ENCODE measurements around the gene PCBP2. TPM values are rescaled to one million over a fixed set of nuclear protein-coding genes. Genes with fewer than 3 reads are reported as not detected.
"Not testable (repeated sequence)": the region's sequence is repeated elsewhere in the genome, so short reads cannot be mapped to it uniquely, and the experiment has no call there.

Gene PCBP2
- total RNA-seq, 1 donor from 2014 or later: 1,001 TPM

DNA sequence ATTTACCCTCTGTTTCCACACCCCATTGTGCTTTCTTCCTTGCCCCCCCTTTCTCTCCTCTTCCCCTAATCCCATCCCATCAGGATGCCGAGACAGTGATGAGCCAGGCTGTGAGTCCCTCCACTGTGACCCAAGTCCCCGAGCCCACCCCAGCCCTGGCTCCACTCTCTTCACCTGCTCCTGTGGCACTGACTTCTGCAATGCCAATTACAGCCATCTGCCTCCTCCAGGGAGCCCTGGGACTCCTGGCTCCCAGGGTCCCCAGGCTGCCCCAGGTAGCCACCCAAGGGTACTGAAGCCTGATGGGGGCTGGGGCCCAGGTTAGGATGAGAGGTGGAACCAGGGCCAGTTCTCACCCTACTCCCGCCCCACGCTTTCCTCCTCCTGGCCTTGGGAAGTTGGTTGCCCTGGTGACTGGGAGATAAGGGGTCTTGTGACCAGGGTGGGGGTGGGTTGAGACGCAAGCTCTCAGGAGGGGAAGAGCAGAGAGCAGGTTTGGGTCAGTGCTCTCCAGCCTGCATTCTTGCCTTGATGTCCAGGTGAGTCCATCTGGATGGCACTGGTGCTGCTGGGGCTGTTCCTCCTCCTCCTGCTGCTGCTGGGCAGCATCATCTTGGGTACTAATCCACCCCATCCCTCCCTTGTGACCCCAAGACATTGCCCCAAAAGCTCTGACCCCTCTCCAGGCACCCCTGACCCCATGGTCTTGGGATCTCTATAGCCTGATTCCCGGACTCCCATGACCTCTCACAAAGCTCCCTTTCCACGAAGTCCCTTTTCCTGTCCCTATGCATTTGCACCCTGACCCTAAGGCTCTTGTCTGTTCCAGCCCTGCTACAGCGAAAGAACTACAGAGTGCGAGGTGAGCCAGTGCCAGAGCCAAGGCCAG, 27.0 kb upstream of the PCBP2 start:
- Mint-ChIP-seq H3K4me3 (ENCODE audit: low read depth) (no peak overlapping the region), H3K27me3 (ENCODE audit: low read depth) (no peaks in the 10 kb centered on the region), H3K4me1 (ENCODE audit: low read depth) (peaks cover 12% of the 10 kb centered on the region), H3K9me3 (no peaks in the 10 kb centered on the region), H3K36me3 (ENCODE audit: low read depth) (no peaks in the 10 kb centered on the region), H3K27ac (no peak overlapping the region)
- DNase-seq (ENCODE audit: low spot score): no peak
- intact Hi-C loops (cut with micrococcal nuclease): no loop called here

DNA sequence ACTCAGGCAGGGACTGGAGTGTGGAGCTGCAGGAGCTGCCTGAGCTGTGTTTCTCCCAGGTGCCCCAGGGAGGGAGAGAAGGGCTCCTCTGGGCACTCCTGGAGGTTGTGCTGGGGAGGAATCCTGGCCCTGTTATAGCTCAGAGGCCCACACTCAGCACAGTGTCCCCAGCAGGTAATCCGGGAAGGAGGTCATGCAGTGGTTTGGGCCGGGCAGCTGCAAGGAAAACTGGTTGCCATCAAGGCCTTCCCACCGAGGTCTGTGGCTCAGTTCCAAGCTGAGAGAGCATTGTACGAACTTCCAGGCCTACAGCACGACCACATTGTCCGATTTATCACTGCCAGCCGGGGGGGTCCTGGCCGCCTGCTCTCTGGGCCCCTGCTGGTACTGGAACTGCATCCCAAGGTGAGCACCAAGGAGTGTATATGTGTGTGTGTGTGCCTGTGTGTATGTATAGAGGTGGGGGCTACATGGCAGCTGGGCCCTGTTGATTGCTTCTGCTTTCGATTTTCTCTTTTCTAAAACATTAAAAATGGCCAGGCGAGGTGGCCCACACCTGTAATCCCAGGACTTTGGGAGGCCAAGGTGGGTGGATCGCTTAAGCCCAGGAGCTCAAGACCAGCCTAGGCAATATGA, 26.3 kb upstream of the PCBP2 start:
- peaks cover 12% of the 10 kb centered on the region for H3K4me1 Mint-ChIP-seq (ENCODE audit: low read depth)
- no peak overlapping the region for H3K4me3 Mint-ChIP-seq (ENCODE audit: low read depth)
- intact Hi-C loops (cut with micrococcal nuclease): no loop called here
- H3K36me3 Mint-ChIP-seq (ENCODE audit: low read depth): no peaks in the 10 kb centered on the region
- no peak for DNase-seq (ENCODE audit: low spot score)
- no peaks in the 10 kb centered on the region for H3K27me3 Mint-ChIP-seq (ENCODE audit: low read depth)
- H3K9me3 Mint-ChIP-seq: no peaks in the 10 kb centered on the region
- no peak overlapping the region for H3K27ac Mint-ChIP-seq

DNA sequence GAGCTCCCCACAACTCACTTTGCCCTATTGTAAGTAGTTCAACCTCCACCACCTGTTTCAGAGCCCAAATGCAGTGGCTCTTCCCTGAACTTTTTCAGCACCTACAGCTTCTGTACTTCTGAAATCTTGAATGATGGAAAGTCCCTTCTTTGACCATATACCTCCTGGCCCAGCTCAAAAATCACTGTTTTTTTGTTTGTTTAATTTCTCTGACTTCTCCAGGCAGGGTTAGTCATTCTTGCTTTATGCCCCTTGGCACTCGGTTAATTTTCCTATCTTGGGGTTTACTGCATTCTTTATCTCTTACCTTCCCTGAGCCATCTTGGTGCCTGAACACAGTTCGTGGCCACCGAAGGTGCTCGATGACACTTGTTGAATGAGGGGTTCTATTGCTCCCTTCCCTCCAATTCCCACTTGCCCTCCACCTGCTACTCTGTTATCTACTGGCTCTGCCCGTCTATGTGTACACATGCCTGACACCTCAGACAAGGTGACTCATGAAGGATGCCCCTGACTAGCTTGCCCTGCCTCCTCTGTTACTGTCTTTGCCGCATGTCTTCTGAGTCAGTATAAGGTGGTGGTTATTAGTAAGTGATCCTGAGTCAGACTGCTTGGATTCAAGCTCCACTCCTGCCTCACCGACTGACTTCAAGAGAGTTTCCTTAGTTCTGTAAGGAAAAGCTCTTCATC, 23.9 kb upstream of the PCBP2 start:
- H3K36me3 Mint-ChIP-seq (ENCODE audit: low read depth): no peaks in the 10 kb centered on the region
- H3K4me3 Mint-ChIP-seq (ENCODE audit: low read depth): no peak overlapping the region
- no peak for DNase-seq (ENCODE audit: low spot score)
- H3K27ac Mint-ChIP-seq: peak overlapping the region; percentile 16
- peaks cover 6% of the 10 kb centered on the region for H3K4me1 Mint-ChIP-seq (ENCODE audit: low read depth)
- no peaks in the 10 kb centered on the region for H3K27me3 Mint-ChIP-seq (ENCODE audit: low read depth)
- H3K9me3 Mint-ChIP-seq: no peaks in the 10 kb centered on the region
- intact Hi-C loops (cut with micrococcal nuclease): no loop called here

DNA sequence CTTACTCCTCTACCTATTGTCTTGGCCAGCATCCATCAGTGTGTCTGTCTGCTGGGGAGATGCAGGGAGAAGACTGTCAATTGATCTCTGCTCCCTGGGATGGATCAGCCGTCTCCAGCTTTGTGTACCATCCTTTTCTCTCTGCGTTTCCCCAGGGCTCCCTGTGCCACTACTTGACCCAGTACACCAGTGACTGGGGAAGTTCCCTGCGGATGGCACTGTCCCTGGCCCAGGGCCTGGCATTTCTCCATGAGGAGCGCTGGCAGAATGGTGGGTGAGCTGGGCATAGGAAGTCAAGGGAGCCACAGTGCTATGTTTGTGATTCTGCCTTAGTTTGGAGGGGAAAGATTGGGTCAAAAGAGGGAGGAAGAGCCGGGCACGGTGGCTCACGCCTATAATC, 23.2 kb upstream of the PCBP2 start:
- no peak for DNase-seq (ENCODE audit: low spot score)
- H3K27ac Mint-ChIP-seq: no peak overlapping the region
- H3K36me3 Mint-ChIP-seq (ENCODE audit: low read depth): no peaks in the 10 kb centered on the region
- peaks cover 6% of the 10 kb centered on the region for H3K4me1 Mint-ChIP-seq (ENCODE audit: low read depth)
- intact Hi-C loops (cut with micrococcal nuclease): no loop called here
- no peaks in the 10 kb centered on the region for H3K27me3 Mint-ChIP-seq (ENCODE audit: low read depth)
- H3K9me3 Mint-ChIP-seq: no peaks in the 10 kb centered on the region
- no peak overlapping the region for H3K4me3 Mint-ChIP-seq (ENCODE audit: low read depth)

DNA sequence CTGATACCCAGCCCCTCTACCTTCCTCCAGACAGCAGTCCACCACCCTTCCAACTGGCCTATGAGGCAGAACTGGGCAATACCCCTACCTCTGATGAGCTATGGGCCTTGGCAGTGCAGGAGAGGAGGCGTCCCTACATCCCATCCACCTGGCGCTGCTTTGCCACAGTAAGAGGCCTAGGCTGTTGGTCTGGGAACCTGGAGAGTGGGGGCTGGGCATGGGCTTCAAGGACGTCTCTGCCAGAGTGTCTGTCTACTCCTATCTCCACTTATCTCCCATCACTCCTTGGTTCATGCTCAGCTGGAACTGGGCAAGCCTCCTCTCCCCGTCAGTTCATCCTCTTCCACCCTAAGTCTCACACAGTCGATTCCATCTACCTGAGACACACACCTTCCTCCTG, 21.8 kb upstream of the PCBP2 start:
- Mint-ChIP-seq H3K4me3 (ENCODE audit: low read depth) (no peak overlapping the region), H3K4me1 (ENCODE audit: low read depth) (peaks cover 6% of the 10 kb centered on the region), H3K27ac (no peak overlapping the region), H3K9me3 (no peaks in the 10 kb centered on the region), H3K36me3 (ENCODE audit: low read depth) (no peaks in the 10 kb centered on the region), H3K27me3 (ENCODE audit: low read depth) (no peaks in the 10 kb centered on the region)
- intact Hi-C loops (cut with micrococcal nuclease): no loop called here
- DNase-seq (ENCODE audit: low spot score): no peak

DNA sequence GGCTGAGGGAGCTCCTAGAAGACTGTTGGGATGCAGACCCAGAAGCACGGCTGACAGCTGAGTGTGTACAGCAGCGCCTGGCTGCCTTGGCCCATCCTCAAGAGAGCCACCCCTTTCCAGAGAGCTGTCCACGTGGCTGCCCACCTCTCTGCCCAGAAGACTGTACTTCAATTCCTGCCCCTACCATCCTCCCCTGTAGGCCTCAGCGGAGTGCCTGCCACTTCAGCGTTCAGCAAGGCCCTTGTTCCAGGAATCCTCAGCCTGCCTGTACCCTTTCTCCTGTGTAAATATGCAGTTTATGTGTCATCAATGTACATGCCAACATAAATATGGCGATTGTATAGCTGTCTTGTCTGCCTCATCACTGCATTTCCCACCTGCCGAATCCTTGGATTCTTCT, 20.7 kb upstream of the PCBP2 start:
- Mint-ChIP-seq H3K27ac (no peak overlapping the region), H3K4me3 (ENCODE audit: low read depth) (no peak overlapping the region), H3K4me1 (ENCODE audit: low read depth) (peaks cover 6% of the 10 kb centered on the region), H3K36me3 (ENCODE audit: low read depth) (no peaks in the 10 kb centered on the region), H3K27me3 (ENCODE audit: low read depth) (no peaks in the 10 kb centered on the region), H3K9me3 (no peaks in the 10 kb centered on the region)
- intact Hi-C loops (cut with micrococcal nuclease): no loop called here
- no peak for DNase-seq (ENCODE audit: low spot score)

DNA sequence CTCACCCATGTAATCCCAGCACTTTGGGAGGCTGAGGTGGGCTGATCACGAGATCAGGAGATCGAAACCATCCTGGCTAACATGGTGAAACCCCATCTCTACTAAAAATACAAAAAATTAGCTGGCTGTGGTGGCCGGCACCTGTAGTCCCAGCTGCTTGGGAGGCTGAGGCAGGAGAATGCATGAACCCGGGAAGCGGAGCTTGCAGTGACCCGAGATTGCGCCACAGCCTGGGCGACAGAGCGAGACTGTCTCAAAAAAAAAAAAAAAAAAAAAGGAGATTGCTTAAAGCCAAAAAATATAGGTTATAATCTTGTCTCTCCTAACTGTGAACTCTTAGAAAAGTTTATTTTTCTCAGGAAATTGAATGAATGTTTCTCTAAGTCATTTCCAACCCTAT, 16.6 kb upstream of the PCBP2 start:
- H3K9me3 Mint-ChIP-seq; intact Hi-C loops (cut with micrococcal nuclease); H3K4me1 Mint-ChIP-seq (ENCODE audit: low read depth); H3K27me3 Mint-ChIP-seq (ENCODE audit: low read depth); H3K36me3 Mint-ChIP-seq (ENCODE audit: low read depth); H3K4me3 Mint-ChIP-seq (ENCODE audit: low read depth); DNase-seq (ENCODE audit: low spot score); H3K27ac Mint-ChIP-seq: not testable (repeated sequence)

DNA sequence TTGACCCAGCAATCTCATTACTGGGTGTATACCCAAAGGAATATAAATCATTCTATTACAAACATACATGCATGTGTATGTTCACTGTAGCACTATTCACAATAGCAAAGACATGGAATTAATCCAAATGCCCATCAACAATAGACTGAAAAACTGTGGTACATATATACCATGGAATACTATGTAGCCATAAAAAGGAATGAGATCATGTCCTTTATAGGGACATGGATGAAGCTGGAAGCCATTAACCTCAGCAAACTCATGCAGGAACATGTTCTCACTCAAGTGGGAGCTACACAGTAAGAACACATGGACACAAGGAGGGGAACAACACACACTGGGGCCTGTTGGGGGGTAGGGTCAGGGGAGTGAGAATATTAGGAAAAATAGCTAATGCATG, 12.3 kb upstream of the PCBP2 start:
- H3K9me3 Mint-ChIP-seq; DNase-seq (ENCODE audit: low spot score); intact Hi-C loops (cut with micrococcal nuclease); H3K27me3 Mint-ChIP-seq (ENCODE audit: low read depth); H3K27ac Mint-ChIP-seq: not testable (repeated sequence)
- peaks cover 18% of the 10 kb centered on the region for H3K4me1 Mint-ChIP-seq (ENCODE audit: low read depth)
- H3K36me3 Mint-ChIP-seq (ENCODE audit: low read depth): peaks cover 28% of the 10 kb centered on the region
- H3K4me3 Mint-ChIP-seq (ENCODE audit: low read depth): peak overlapping the region; percentile 28

DNA sequence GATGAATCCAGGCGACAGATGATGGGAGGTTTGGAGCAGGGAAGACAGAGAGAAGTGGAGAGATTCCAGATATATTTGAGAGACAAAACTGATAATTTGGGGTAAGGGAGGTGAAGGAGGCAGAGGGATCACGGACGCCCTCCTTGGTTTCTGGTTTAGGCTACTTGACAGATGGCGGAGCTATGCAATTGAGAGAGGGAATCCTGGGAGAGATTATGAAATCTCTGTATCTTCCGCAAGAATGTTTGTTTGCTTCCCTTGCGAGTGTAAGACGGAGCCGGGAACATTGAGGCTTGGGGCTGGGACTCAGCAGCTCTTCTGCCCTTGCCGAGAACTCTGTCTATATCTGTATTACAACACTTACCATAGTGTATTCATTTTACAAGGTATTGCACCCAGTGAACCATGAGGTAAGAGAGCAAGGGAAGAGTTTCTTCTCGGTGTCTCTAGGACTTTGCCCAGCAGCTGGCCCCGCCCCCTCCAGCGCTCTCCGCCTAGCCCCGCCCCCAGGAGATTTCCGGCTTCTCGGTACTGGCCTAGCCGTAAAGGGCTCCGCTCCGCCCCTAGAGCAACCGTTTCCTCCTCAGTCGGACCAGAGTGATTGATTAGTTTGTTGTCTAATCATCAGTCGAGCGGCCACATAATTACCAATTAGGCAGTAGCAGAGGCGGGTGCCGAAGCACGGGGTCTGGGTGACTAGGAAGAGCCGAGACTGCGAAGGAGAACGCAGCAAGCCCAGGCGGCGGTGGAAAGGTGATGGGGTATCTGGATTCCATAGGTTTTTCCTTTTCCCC, 10.7 kb upstream of the PCBP2 start, which contains the start of gene PRR13:
TSS of gene PRR13 (plus strand) at position 695 of the 794 bp plus-strand sequence. CDS start 981 bp downstream, outside the sequence.
- no peaks in the 10 kb centered on the region for H3K9me3 Mint-ChIP-seq
- peak within 1 kb of the TSS; percentile 84 for H3K27ac Mint-ChIP-seq
- peak within 1 kb of the TSS; percentile 97 for H3K4me3 Mint-ChIP-seq (ENCODE audit: low read depth)
- intact Hi-C loops (cut with micrococcal nuclease): loop anchor here (1.0 to 2.0 kb wide), 2 partner anchors 10 to 20 kb away; no protein-coding TSS in a partner anchor
- DNase-seq (ENCODE audit: low spot score): peak; percentile 96
- H3K4me1 Mint-ChIP-seq (ENCODE audit: low read depth): peaks cover 26% of the 10 kb centered on the region
- peaks cover 43% of the 10 kb centered on the region for H3K36me3 Mint-ChIP-seq (ENCODE audit: low read depth)
- no peaks in the 10 kb centered on the region for H3K27me3 Mint-ChIP-seq (ENCODE audit: low read depth)

DNA sequence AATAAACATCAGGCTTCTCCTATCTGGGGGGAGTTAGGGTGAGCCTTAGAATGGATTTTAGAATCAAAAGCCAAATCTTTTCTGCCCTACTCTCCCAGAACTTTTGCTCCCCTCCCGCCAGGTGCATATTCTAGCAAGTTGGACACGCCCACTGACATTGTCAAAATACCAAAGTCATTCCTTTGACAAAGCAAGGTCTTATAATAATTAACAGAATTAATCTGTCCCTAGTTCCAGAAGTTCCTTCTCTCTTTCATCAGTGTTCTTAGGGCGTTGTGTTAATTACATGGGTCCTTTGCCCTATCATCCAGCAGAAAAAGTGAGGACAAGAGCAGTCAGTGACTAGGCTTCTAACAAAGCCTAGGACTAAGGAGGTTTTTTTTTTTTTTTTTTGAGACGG, 7.9 kb upstream of the PCBP2 start:
- peaks cover 60% of the 10 kb centered on the region for H3K36me3 Mint-ChIP-seq (ENCODE audit: low read depth)
- H3K4me3 Mint-ChIP-seq (ENCODE audit: low read depth): peak overlapping the region; percentile 41
- no peaks in the 10 kb centered on the region for H3K27me3 Mint-ChIP-seq (ENCODE audit: low read depth)
- no peak overlapping the region for H3K27ac Mint-ChIP-seq
- DNase-seq (ENCODE audit: low spot score): no peak
- H3K9me3 Mint-ChIP-seq: no peaks in the 10 kb centered on the region
- intact Hi-C loops (cut with micrococcal nuclease): no loop called here
- peaks cover 28% of the 10 kb centered on the region for H3K4me1 Mint-ChIP-seq (ENCODE audit: low read depth)

DNA sequence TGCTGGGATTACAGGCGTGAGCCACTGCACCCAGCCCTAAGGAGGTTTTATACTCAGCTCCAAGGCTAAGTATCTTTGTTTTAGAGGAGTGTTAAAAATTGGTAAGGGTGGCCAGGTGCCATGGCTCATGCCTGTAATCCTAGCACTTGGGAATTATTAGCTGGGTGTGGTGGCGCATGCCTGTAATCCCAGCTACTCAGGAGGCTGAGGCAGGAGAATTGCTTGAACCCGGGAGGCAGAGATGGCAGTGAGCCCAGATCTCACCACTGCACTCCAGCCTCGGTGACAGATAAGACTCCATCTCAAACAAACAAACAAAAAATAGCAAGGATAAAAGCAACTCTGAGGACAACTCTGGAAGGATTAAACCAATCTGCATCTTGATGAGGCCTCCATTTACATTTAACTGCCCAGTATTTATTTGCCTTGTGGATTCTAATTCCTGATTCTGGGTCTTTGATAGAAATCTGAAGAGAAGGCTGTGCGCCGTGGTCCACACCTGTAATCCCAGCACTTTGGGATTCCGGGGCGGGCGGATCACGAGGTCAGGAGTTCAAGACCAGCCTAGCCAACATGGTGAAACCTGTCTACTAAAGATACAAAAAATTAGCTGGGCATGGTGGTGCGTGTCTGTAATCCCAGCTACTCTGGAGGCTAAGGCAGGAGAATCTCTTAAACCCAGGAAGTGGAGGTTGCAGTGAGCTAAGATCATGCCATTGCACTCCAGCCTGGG, 7.1 kb upstream of the PCBP2 start:
- peaks cover 28% of the 10 kb centered on the region for H3K4me1 Mint-ChIP-seq (ENCODE audit: low read depth)
- H3K27ac Mint-ChIP-seq; H3K4me3 Mint-ChIP-seq (ENCODE audit: low read depth); H3K27me3 Mint-ChIP-seq (ENCODE audit: low read depth); H3K9me3 Mint-ChIP-seq; intact Hi-C loops (cut with micrococcal nuclease); DNase-seq (ENCODE audit: low spot score): not testable (repeated sequence)
- peaks cover 60% of the 10 kb centered on the region for H3K36me3 Mint-ChIP-seq (ENCODE audit: low read depth)

DNA sequence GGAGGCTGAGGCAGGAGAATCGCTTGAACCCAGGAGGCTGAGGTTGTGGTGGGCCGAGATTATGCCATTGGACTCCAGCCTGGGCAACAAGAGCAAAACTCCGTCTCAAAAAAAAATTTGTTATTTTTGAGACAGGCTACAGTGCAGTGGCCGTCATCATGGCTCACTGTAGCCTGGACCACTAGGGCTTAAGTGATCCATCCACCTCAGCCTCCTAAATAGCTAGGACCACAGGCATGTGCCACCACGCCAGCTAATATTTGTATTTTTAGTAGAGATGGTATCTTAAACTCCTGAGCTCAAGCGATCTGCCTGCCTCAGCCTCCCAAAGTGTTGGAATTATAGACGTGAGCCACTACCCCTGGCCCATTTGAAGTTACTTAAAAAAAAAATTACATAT, 966 bp upstream of the PCBP2 start:
- no peak overlapping the region for H3K4me3 Mint-ChIP-seq (ENCODE audit: low read depth)
- DNase-seq (ENCODE audit: low spot score): no peak
- intact Hi-C loops (cut with micrococcal nuclease): loop anchor here (1.0 kb wide), 2 partner anchors 10 to 50 kb away; partner anchors contain the start of genes PRR13 and TARBP2
- H3K27ac Mint-ChIP-seq: no peak overlapping the region
- H3K27me3 Mint-ChIP-seq (ENCODE audit: low read depth): no peaks in the 10 kb centered on the region
- H3K4me1 Mint-ChIP-seq (ENCODE audit: low read depth): peaks cover 37% of the 10 kb centered on the region
- peaks cover 61% of the 10 kb centered on the region for H3K36me3 Mint-ChIP-seq (ENCODE audit: low read depth)
- H3K9me3 Mint-ChIP-seq: no peaks in the 10 kb centered on the region
